HCT116 (cell line): ENCODE results near the gene MBP. TPM values are rescaled to one million over a fixed set of nuclear protein-coding genes. Genes with fewer than 3 reads are reported as not detected.

ENCODE experiments used
- ATAC-seq: fragments of 200-7000 bp; cut with Tn5 transposase; 2 replicates; pipeline ENCODE4 v1.9.1; 2020; ENCODE audit warnings: mild to moderate bottlenecking, moderate library complexity
- BruUV-seq: library from RNA; stranded (reverse); fragments of 400-500 nt; replicated peaks from 2 replicates; lab custom pipeline; 2021; lab: Mats Ljungman, UMichigan
- CTCF ChIA-PET: fragments of 300-600 bp; sonication (Branson Sonifier 250); formaldehyde crosslinking; loops from one replicate; lab custom pipeline; 2021; ENCODE audit warnings: antibody characterized with exemption; lab: Charles Lee
- POLR2A ChIA-PET: fragments of 300-600, 350-600 bp; sonication (Branson Sonifier 250); formaldehyde crosslinking; loops from one replicate; lab custom pipeline; 2021; ENCODE audit warnings: antibody characterized with exemption; lab: Charles Lee
- RAD21 ChIA-PET, 2 experiments: fragments of 300-600 bp; sonication (Branson Sonifier 250); formaldehyde crosslinking; loops; one replicate each; lab custom pipeline; 2023; ENCODE audit warnings: low total read pairs in 2 of 2; ENCODE audit not compliant: uncharacterized antibody in 2 of 2, unreplicated experiment in 2 of 2, low non-redundant PET in 1 of 2; lab: Charles Lee
- DNase-seq: peaks from one replicate; pipeline ENCODE4 v3.0.0-alpha.2; 2010; ENCODE audit warnings: low read depth, low spot score
- H2AFZ ChIP-seq: fragments of 200-600 bp; shearing (Covaris generic), sonication (generic); 2 replicates; pipeline ENCODE4 v1.6.1; 2017; ENCODE audit warnings: low read depth, mixed run types, mixed read lengths, antibody characterized with exemption, low read length; ENCODE audit not compliant: poor library complexity, severe bottlenecking
- H3K27ac ChIP-seq: 2 replicates; pipeline ENCODE4 v1.5.1; 2012; ENCODE audit warnings: low read depth, low read length
- H3K27me3 ChIP-seq: fragments of 200-600 bp; sonication (generic); 2 replicates; pipeline ENCODE4 v1.6.1; 2016; ENCODE audit warnings: mixed run types, low read length, mixed read lengths; ENCODE audit not compliant: insufficient read depth
- H3K36me3 ChIP-seq, 2 experiments: fragments of 200-500 bp in 1 of 2; fragments of 200-600 bp in 1 of 2; sonication (Bioruptor generic) in 1 of 2; sonication (generic) in 1 of 2; 2 replicates each; pipeline versions ENCODE4 v1.5.1 to v1.6.1; 2014 to 2016; ENCODE audit warnings: low read length in 2 of 2, inconsistent platforms in 1 of 2, mixed read lengths in 1 of 2, mixed run types in 1 of 2; ENCODE audit not compliant: insufficient read depth in 2 of 2, control insufficient read depth in 1 of 2
- H3K4me1 ChIP-seq, 2 experiments: fragments of 200-600 bp in 1 of 2; sonication (generic) in 1 of 2; 2 replicates each; pipeline versions ENCODE4 v1.5.1 to v1.6.1; 2012 to 2017; ENCODE audit warnings: low read length in 2 of 2, inconsistent platforms in 1 of 2, mild to moderate bottlenecking in 1 of 2, mixed read lengths in 1 of 2, mixed run types in 1 of 2, moderate library complexity in 1 of 2; ENCODE audit not compliant: insufficient read depth in 2 of 2, control insufficient read depth in 1 of 2
- H3K4me2 ChIP-seq: fragments of 200-600 bp; sonication (generic); 2 replicates; pipeline ENCODE4 v1.6.1; 2017; ENCODE audit warnings: mixed run types, low read length, mixed read lengths
- H3K4me3 ChIP-seq, 2 experiments: fragments of 200-600 bp in 1 of 2; sonication (generic) in 1 of 2; replicated peaks in 1 of 2; 2 replicates each; pipeline ENCODE4 v1.5.1; 2011 to 2016; ENCODE audit warnings: low read length in 2 of 2, control low read depth in 1 of 2, low read depth in 1 of 2, mild to moderate bottlenecking in 1 of 2, mixed read lengths in 1 of 2, mixed run types in 1 of 2
- H3K79me2 ChIP-seq: fragments of 200-600 bp; sonication (generic); 2 replicates; pipeline ENCODE4 v1.6.1; 2017; ENCODE audit warnings: mild to moderate bottlenecking, mixed run types, low read length, moderate library complexity, mixed read lengths; ENCODE audit not compliant: insufficient read depth
- H3K9ac ChIP-seq: fragments of 200-600 bp; sonication (generic); 2 replicates; pipeline ENCODE4 v1.6.1; 2016; ENCODE audit warnings: low read length, mixed read lengths
- H3K9me2 ChIP-seq: fragments of 200-600 bp; sonication (generic), shearing (Covaris generic); 2 replicates; pipeline ENCODE4 v1.6.1; 2017; ENCODE audit warnings: mixed run types, mild to moderate bottlenecking, moderate library complexity; ENCODE audit not compliant: insufficient read depth
- H3K9me3 ChIP-seq, 2 experiments: fragments of 200-500 bp in 1 of 2; fragments of 200-600 bp in 1 of 2; sonication (Bioruptor generic) in 1 of 2; sonication (generic) in 1 of 2; 2 replicates each; pipeline ENCODE4 v1.6.1; 2014 to 2017; ENCODE audit warnings: low read length in 2 of 2, mixed read lengths in 2 of 2, inconsistent platforms in 1 of 2, low read depth in 1 of 2, mild to moderate bottlenecking in 1 of 2, mixed run types in 1 of 2, moderate library complexity in 1 of 2; ENCODE audit not compliant: control insufficient read depth in 1 of 2, insufficient read depth in 1 of 2
- H4K20me1 ChIP-seq: fragments of 200-600 bp; sonication (generic), shearing (Covaris generic); 2 replicates; pipeline ENCODE4 v1.6.1; 2017; ENCODE audit warnings: mixed run types, mild to moderate bottlenecking, moderate library complexity; ENCODE audit not compliant: insufficient read depth
- ATF3 ChIP-seq: IDR thresholded peaks from 2 replicates; pipeline ENCODE4 v1.6.1; 2012
- CBX3 ChIP-seq: IDR thresholded peaks from 2 replicates; pipeline ENCODE4 v1.6.1; 2012; ENCODE audit warnings: low read depth
- CEBPB ChIP-seq: IDR thresholded peaks from 2 replicates; pipeline ENCODE4 v1.6.1; 2012; ENCODE audit warnings: low read depth
- CTCF ChIP-seq, 3 experiments: fragments of 200-600 bp in 1 of 3; sonication (generic) in 1 of 3; IDR thresholded peaks in 2 of 3; conservative IDR thresholded peaks in 1 of 3; 2 replicates each; pipeline ENCODE4 v1.5.1; 2012 to 2017; ENCODE audit warnings: low read depth in 2 of 3, low read length in 2 of 3, antibody characterized with exemption in 1 of 3, borderline replicate concordance in 1 of 3, control low read depth in 1 of 3, mild to moderate bottlenecking in 1 of 3, mixed read lengths in 1 of 3, mixed run types in 1 of 3, moderate library complexity in 1 of 3; ENCODE audit not compliant: insufficient read depth in 1 of 3
- EGR1 ChIP-seq: IDR thresholded peaks from 2 replicates; pipeline ENCODE4 v1.6.1; 2012; ENCODE audit warnings: low read depth
- EZH2 ChIP-seq: fragments of 200-600 bp; sonication (generic); IDR thresholded peaks from 2 replicates; pipeline ENCODE4 v1.6.1; 2017; ENCODE audit warnings: antibody characterized with exemption, mixed run types
- EZH2phosphoT487 ChIP-seq: fragments of 200-600 bp; IDR thresholded peaks from 2 replicates; pipeline ENCODE4 v1.6.1; 2018; ENCODE audit warnings: antibody characterized with exemption, borderline replicate concordance
- FOSL1 ChIP-seq: IDR thresholded peaks from 2 replicates; pipeline ENCODE4 v1.6.1; 2012; ENCODE audit warnings: low read depth
- JUND ChIP-seq: IDR thresholded peaks from 2 replicates; pipeline ENCODE4 v1.6.1; 2012
- POLR2A ChIP-seq: IDR thresholded peaks from 2 replicates; pipeline ENCODE4 v1.7.0; 2011; ENCODE audit warnings: borderline replicate concordance; ENCODE audit not compliant: insufficient read depth, insufficient read length; ENCODE audit errors: extremely low read depth
- POLR2AphosphoS5 ChIP-seq: IDR thresholded peaks from 2 replicates; pipeline ENCODE4 v1.6.1; 2011; ENCODE audit warnings: mild to moderate bottlenecking, low read depth, low read length, moderate library complexity
- RAD21 ChIP-seq: IDR thresholded peaks from 2 replicates; pipeline ENCODE4 v1.6.1; 2012; ENCODE audit warnings: low read depth, mild to moderate bottlenecking
- REST ChIP-seq: IDR thresholded peaks from 2 replicates; pipeline ENCODE4 v1.6.1; 2012; ENCODE audit warnings: low read depth
- SIN3A ChIP-seq: IDR thresholded peaks from 2 replicates; pipeline ENCODE4 v1.6.1; 2012; ENCODE audit warnings: low read depth
- TCF7L2 ChIP-seq: IDR thresholded peaks from 2 replicates; pipeline ENCODE4 v1.7.0; 2011; ENCODE audit warnings: borderline replicate concordance, inconsistent platforms; ENCODE audit not compliant: insufficient read depth, insufficient read length; ENCODE audit errors: extremely low read depth
- ZNF274 ChIP-seq: fragments of 200-500 bp; sonication (Bioruptor generic); IDR thresholded peaks from 2 replicates; pipeline ENCODE4 v1.6.1; 2014; ENCODE audit warnings: mild to moderate bottlenecking, low read depth, low read length, inconsistent platforms
- intact Hi-C: fragments of 100-400 bp; cut with micrococcal nuclease; formaldehyde crosslinking; loops from 2 replicates; pipeline ENCODE4 v1.10.0; 2022
- total RNA-seq: library from RNA; stranded (reverse); gene quantifications from one replicate; pipeline ENCODE4 v1.2.1, GENCODE V29; 2021; ENCODE audit not compliant: unreplicated experiment

The MBP gene
- total RNA-seq, 1 experiment from 2014 or later, result 34.9 TPM

GRCh38 chr18:77030201-77030600, 102.4 kb downstream of the MBP start:
- Histone ChIP-seq H3K9ac (no peak overlapping the region), H3K36me3 (no peaks in the 10 kb centered on the region), H3K27me3 (no peaks in the 10 kb centered on the region), H2AFZ (no peak overlapping the region), H3K9me2 (no peaks in the 10 kb centered on the region), H3K9me3 (no peaks in the 10 kb centered on the region), H3K27ac (no peak overlapping the region), H3K4me1 (no peaks in the 10 kb centered on the region), H3K4me2 (no peak overlapping the region), H3K4me3 (no peak overlapping the region), H3K79me2 (peaks cover 7% of the 10 kb centered on the region; the same call in 1 of the 2 replicates), H4K20me1 (no peaks in the 10 kb centered on the region)
- TF ChIP-seq POLR2AphosphoS5 (no peak), POLR2A (no peak), EZH2phosphoT487 (no peak), EGR1 (no peak), CEBPB (no peak)
- DNase-seq, result no peak
- POLR2A ChIA-PET, result no interaction called here
- CTCF ChIA-PET, result no interaction called here
- BruUV-seq, result no TSS peak
- RAD21 ChIA-PET, result no interaction called here
- ATAC-seq, result no peak
- intact Hi-C loops, result no loop called here

GRCh38 chr18:77025831-77026363, 106.7 kb downstream of the MBP start:
- POLR2A ChIA-PET, result no interaction called here
- ATAC-seq, result no peak
- no peak for TF ChIP-seq JUND
- TF ChIP-seq POLR2AphosphoS5, result no peak
- no peak for TF ChIP-seq ATF3
- TF ChIP-seq CEBPB, result no peak
- TF ChIP-seq EGR1, result no peak
- no peak for TF ChIP-seq EZH2
- no peak for TF ChIP-seq REST
- TF ChIP-seq ZNF274, result no peak
- no peak for TF ChIP-seq EZH2phosphoT487
- TF ChIP-seq FOSL1, result no peak
- TF ChIP-seq SIN3A, result no peak
- TF ChIP-seq TCF7L2, result no peak
- TF ChIP-seq RAD21, result no peak
- TF ChIP-seq CBX3, result no peak
- no peak for TF ChIP-seq CTCF (IDR thresholded peaks at IDR 0.05 in 2 of 3, conservative IDR thresholded peaks at IDR 0.05 in 1 of 3; ENCODE audit: borderline replicate concordance in 1 of 3, insufficient read depth in 1 of 3, low read depth in 2 of 3, low read length in 2 of 3)

More at GRCh38 chr18:77025831-77026363, 106.7 kb downstream of the MBP start:
- no peaks in the 10 kb centered on the region for H3K4me1 ChIP-seq
- no peak overlapping the region for H2AFZ ChIP-seq
- intact Hi-C loops, result no loop called here
- no peaks in the 10 kb centered on the region for H3K27me3 ChIP-seq
- no peak overlapping the region for H3K9ac ChIP-seq
- no peak overlapping the region for H3K4me2 ChIP-seq
- no peaks in the 10 kb centered on the region for H4K20me1 ChIP-seq
- peaks cover 2% of the 10 kb centered on the region; the same call in 1 of the 2 replicates for H3K79me2 ChIP-seq
- RAD21 ChIA-PET, result no interaction called here
- no TSS peak for BruUV-seq
- no peaks in the 10 kb centered on the region for H3K9me2 ChIP-seq
- no peak overlapping the region for H3K27ac ChIP-seq
- no peak overlapping the region for H3K4me3 ChIP-seq
- H3K9me3 ChIP-seq, result no peaks in the 10 kb centered on the region
- H3K36me3 ChIP-seq, result no peaks in the 10 kb centered on the region
- no peak for DNase-seq
- CTCF ChIA-PET, result no interaction called here
